GM18858 (cell line): ENCODE data around the gene DELE1.
A peak's percentile ranks its signal among the peaks of the same experiment; 100 is the strongest.

Experiments used
- ATAC-seq: cut with Tn5 transposase; IDR thresholded peaks from one replicate; pipeline ENCODE4 v1.9.1; 2021; ENCODE audit not compliant: unreplicated experiment

DELE1 gene

DNA sequence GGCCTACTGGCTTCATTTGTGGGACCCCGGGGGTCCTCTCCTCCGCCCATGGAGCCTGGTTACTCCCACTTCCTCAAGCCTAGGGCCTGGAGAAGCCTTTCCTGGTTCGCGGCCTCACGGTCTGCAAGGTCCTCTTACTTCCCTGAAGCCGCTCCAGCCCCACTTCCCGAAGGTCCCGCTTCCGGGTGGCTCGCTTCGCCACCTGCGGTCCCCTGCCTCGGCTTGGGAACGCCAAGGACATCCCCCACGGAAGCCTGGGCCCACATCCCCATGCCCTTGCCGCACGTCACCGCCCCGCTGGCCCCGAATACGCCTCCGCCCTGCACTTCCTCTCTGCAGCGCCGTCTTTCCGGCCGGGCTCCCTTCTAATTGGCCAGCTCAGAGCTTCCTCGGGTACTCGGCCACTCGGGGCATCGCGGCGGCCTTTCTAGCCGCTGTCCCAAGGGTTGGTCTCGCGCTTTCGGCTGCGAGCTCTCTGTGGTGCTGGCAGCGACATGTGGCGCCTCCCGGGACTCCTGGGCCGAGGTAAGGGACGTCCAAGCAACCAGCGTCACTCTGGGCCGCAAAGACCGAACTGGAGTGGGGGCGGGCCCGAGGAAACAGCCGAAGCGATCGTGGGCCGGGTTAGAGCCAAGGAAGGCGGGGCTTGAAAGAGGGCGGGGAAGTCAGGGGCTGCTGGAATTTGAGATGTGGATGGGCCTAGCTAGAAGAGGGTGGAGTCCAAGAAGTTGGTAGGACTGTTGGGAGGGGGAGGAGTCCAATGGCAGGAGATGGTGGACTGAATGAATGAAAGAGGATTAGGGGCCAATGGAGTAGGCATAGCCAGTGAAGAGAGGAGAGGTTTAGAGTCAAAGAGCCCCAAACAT lies at the start of gene DELE1:
DELE1 (plus strand) TSS at position 424 of the 866 bp plus-strand sequence; CDS start at position 495, 71 bp downstream.
- peak; percentile 89 for ATAC-seq

GRCh38 chr5:141873933-141874261 lies 49.8 kb upstream of the DELE1 start:
- ATAC-seq, result no peak

- no peak for ATAC-seq
Observed at GRCh38 chr5:141874262-141874964, 49.3 kb upstream of the DELE1 start.

DNA sequence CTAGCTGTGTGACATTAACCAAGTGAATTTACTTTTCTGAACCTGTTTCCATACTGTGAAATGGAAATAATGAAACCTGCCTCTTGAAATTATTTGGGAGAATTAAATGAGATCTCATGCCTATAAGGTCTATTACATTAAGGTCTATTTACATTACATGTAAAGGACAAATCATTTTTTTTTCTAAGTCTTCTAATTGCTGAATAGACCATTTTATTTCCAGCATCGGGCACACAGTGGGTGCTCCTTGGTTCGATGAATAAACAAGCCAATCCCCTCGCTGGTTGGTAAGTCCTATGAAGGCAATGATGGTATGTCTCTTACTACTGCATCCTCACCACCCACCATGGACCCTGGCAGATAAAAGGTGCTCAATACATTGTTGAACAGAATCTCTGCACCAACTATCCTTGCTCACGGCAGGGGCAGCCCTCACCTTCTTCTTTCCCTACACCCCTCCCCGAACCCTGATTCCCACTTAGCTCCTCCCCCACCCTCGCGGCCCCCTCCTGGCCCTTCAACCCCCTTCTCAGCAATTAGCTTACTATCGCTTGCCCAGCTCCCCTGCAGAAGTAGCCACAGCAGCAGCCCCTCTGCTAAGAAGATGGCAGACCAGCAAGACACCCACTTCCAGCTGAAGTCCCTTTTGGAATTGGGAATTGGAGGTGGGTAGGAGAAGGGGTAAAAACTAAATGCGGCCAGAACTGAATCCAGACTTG lies 48.5 kb upstream of the DELE1 start:
- ATAC-seq, result no peak

- no peak for ATAC-seq
Observed at GRCh38 chr5:141875795-141876627, 47.7 kb upstream of the DELE1 start.

- no peak for ATAC-seq
Observed at GRCh38 chr5:141876628-141877355, 46.9 kb upstream of the DELE1 start.

DNA sequence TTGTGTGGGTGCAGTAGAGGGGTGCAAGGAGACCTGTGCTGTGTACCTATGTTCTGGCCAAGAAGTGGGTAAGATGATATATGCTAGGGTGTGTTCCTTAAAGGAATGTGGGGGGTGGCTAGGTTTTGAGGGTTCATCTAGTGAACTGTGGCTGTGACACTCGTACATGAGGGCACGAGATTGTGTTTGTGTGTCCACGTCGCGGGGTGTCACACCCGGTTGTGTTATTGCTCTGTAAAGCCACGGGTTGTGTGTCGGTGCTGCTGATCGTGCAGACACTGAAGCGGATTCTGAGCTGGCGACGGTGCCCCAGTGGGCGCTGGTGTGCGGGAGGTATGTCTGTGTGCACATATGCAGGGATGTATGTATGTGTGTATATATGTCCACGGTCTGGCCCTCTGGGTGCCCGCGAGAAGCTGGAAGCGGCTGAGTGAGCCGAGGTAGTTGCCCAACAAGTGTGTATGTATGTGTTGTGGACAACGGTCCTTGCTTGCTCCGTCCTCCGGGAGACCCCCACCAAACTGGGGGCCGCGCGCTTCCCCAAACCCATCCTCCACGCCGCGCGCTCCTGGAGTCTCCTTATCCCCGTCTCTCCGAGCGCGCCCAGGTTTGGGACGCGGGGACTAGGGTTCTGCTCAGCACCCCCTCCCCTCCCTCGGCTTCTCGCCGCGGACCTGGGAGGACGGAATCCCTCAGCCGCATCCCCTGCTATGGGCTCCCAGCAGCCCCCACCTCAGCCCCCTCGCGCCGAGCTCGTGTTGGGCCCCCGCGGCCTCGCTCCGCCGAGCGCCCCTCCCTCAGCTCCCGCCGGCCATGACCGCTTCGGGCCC lies 46.1 kb upstream of the DELE1 start:
- ATAC-seq, result no peak

DNA sequence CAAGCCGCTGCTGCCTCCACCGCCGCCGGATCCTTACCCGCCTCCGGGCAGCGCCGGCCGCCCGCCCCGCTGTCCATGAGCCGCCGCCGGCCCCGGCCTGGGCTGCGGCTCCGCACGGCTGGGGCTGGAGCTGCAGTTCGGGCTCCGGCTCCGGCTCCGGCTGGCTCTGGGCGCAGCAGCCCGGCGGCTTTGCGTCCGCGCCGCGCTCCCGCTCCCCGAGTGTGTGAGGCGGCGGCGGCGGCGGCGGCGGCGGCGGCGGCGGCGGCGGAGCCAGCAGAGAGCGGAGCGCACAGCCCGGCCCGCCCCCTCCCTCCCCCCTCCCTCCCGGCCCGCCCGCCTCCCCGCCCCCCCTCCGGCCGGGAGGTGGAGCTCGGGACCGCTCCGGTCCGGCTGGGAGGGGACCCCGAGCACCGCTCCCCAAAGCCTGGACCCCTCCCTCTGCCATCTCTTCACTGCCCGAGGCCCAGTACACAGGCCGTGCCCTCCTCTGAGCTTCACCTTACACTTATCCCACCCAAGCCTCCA lies 45.4 kb upstream of the DELE1 start, which contains the start of gene PCDH1:
PCDH1 (minus strand) TSS at position 225 of the 525 bp plus-strand sequence; CDS start at position 77, 148 bp downstream.
- no peak for ATAC-seq

GRCh38 chr5:141878711-141879425 lies 44.8 kb upstream of the DELE1 start:
- ATAC-seq, result peak; percentile 86

DNA sequence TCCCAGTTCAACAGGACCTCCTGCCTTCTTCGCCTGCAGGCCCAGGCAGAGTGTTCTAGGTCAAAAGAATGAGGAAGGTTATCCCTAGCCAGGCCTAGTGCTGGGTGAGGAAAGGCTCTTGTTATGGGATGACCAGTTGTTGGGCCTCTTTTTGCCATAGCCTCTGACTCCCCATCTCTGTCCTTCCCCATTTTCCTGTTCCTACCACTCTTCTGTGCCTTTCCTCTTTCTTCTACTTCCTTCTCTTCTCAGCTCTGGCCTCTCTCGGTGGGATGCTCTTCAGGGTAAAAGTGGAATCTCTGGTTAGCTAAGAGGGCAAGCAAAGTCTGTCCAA lies 44.3 kb upstream of the DELE1 start:
- ATAC-seq, result no peak

DNA sequence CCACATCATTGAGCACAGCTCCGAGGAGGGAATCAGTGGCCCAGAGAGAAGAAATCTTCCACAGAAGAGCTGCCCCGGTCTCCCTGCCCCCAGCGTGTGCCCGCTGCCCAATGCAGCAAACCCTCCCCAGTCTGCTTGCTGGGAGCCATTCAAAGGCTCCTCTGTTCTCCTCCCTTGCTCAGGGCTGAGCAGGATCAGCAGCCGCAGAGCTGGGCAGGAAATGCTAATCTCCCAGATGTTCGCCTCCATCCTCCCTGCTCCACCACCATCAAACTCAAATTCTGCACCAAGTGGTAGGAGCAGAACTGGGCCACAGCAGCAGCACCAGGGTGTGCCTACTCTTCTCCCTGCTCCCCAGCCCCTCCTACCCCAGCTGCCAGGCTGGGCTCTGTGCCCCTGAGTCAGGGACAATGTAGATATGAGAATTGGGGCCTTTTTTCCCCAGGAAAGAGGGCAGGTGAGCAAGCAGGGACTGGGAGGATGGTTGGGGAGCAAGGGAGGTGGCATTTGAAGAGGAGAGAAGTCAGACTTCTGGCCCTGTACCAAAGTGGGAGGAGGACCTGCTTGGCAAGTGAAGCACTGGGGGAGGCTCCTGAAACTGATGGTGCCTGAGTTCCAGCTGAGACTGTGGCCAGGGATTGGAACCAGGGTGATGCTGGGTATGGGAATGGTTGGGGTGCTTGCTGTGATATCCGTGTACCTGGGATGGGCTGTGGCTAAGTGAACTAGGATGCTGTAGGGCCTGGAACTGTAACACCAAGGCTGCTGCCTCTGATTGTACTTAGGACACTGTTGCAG lies 43.5 kb upstream of the DELE1 start:
- no peak for ATAC-seq

DNA sequence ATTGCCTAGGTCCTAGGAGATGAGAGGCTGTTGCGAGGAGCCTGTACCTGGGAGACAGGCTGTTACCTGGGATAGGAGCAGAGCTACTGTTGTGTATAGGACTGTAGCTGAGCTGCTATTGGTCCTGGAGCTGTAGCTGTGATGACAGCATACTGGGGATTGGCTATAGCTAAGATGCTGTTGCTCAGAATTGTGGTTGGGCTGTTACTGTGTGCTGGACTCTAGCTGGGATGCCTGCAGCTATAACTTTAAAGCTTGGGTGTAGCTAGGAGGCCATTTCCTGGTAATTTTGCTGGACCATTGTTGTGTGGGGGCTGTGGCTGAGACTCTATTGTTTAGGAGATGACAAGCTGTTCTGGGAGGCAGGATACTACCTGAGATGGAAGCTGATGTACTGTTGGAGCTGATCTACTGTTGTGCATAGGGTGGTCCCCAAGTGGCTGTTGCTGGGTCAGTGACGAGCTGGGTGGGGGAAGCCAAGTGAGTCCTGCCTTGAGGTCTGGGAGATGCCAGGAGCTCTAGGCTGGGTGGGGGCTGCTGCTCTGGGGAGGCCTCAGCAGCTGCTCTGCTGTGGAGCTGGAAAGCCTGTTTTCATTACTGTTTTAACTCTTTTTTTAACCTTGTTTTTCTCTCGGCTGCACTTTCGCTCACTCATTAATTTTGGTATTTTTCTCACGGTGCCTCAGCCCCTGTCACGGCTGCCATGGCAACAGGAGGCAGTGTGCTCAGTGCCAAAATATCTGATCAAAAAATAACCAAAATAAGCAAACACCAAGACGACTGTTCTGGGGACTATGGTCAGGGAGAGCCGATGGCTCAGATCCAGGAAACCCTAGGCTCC lies 42.5 kb upstream of the DELE1 start:
- no peak for ATAC-seq

GRCh38 chr5:141881886-141882285 lies 41.8 kb upstream of the DELE1 start:
- no peak for ATAC-seq

DNA sequence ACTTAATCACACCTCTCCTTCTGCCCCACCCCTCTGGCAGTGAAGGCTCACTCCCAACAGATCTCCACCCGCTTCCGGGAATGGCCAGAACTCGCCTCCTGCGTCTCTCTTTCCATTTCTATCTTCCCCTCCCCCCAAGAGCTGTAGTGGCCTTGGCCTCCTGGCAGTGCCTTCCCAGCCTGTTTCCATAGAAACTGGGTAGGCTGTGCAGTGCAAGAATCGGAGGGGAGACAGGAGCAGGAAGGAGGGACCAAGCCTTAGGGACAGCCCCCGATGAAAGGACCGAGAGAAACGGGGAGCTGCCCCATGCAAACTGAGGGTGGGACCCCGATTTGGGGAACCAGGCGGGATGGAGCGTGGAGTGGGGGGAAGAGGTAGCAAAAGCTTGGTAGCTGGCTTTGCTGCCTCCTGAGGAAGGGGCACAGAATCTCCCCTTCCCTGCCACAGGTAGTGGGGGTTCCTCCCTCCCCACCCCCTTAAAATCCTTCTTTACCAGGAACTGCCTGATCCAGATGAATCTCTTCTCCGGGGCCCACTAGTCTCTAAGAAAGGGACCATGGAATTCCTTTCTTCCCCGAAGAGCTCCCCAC lies 41.0 kb upstream of the DELE1 start:
- no peak for ATAC-seq

DNA sequence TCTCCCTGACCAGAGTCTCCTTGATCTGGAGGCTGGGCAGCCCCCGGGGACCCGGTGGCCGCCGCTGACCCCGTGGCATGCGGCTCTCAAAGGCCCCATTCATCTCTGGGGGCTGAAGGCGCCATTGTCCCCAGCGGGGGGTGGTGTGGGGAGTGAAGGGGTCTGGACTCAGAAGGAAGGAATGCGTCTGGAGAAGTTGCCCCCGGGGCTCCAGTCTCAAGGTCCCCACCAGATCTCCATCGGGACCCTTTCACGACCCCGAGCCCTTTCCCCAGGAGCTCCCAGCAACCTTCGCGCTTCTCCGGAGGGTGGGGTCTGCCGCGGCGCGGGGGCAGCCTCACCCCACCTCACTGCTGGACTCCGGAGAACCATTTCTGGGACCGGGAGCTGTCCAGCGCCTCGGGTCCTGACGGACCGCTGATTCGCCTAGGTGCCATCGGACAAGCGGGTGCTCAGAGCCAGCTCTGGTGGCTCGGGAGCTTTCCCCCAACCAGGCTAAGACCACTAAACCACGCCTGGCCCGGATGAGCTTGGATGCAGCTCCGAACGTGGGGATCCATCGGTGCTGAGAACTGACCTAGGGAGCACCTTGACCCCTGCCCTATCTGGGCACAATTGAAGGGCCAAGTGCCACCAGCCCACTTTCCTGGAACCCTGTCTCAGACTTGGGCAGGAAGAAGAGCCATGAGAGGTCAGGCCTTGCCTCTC lies 40.3 kb upstream of the DELE1 start:
- ATAC-seq, result no peak

DNA sequence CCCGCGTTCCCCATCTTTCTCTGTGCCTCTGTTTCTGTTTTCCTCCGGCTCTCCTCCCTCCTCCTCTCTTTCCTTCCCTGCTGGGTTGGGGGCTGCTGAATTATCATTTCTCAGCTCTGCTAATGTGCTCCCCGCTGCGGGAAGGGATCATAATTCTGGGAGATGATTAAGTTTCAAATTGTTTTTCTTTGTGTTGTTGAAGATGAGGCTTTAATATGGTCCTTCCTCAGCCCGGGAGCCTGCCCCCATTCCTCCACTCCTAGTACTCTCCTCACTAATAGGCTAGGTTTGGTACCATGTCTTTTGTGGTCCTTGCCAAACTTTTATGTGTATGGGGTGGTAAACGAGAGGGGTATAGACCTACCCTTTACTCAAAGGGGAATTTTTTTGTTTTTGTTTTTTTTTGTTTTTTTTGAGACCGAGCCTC lies 39.8 kb upstream of the DELE1 start:
- ATAC-seq, result no peak
